Astrocyte of the hippocampus (primary cell): ENCODE measurements around the gene OR5K3.

ENCODE experiments used
- DNase-seq: peaks from one replicate; pipeline ENCODE4 v3.0.0; 2011; ENCODE audit warnings: low read depth, low spot score

Gene OR5K3

DNA sequence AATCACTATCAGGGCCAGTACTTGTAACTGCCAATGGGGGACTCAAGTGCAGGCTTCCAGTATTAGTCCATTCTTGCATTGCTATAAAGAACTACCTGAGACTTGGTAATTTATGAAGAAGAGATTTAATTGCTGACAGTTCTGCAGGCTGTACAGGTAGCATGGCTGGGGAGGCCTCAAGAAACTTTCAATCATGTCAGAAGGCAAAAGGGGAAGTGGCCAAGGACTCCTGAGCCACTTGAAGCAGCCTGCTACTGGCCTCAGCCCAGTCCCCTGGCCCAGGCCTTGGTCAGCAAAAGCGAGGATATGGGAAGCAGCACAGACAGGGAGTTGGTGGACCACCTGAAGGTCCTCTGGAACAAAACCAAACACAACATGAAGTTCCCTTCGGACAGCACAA lies 43.3 kb downstream of the OR5K3 start:
- no peak for DNase-seq

DNA sequence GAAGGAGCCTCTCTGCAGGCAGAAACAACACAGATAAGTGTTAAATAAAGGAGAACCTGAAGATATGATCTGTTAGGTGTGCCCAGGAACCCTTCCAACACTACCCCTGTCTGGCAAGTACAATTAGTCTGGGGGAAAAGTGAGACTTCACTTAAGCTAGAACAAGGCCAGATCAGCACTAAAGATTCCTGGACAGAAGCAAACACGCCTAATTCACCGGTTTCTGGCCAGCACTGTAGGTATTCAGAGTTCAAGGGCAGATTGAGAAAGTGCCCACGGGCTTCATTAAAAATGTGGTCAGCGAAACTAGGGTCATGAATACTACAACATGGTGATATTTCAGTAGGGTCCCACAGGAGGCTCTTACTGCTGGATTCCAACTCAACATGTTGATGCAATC lies 43.9 kb downstream of the OR5K3 start:
- DNase-seq: no peak

DNA sequence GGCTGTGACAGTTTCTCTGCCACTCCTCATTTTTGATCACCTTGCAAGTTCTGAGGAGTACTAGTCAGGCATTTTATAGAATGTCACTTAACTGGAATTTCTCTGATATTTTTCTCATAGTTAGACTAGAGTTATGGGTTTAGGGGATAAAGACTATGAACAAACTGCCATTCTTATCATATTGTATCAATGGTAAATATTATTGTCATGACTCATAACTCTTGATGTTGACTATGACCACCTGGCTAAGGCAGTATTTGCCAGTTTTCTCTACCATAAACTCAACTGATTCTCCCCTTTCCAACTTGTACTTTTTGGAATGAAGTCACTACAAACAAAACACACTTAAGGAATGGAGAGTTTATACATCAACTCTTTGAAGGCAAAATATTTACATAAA lies 49.8 kb downstream of the OR5K3 start:
- DNase-seq: no peak
